ENCODE measurements around the gene CRBN. TPM values are rescaled to one million over a fixed set of nuclear protein-coding genes. Genes with fewer than 3 reads are reported as not detected.

CRBN gene
- total RNA-seq, 2 experiments from 2014 or later = 144 to 148 TPM

GRCh38 chr3:3151513-3151912, 28.0 kb downstream of the CRBN start:
- Mint-ChIP-seq H3K9me3 (no peaks in the 10 kb centered on the region), H3K36me3 (ENCODE audit: low read depth) (peaks cover 95% of the 10 kb centered on the region), H3K27me3 (no peaks in the 10 kb centered on the region), H3K4me3 (no peak overlapping the region), H3K27ac (peak overlapping the region; percentile 68), H3K4me1 (ENCODE audit: low read depth) (peaks cover 56% of the 10 kb centered on the region)
- no peak for TF ChIP-seq CTCF (IDR thresholded peaks at IDR 0.05)
- no peak for DNase-seq
- no peak for ATAC-seq (ENCODE audit: poor library complexity)
- intact Hi-C loops (cut with DNase I, micrococcal nuclease) = no loop called here
- peaks cover 97% of the 10 kb centered on the region for H3K36me3 ChIP-seq (ENCODE audit: insufficient read depth, low read length)
- H3K27ac ChIP-seq (ENCODE audit: low read depth in 1 of 2, low read length in 2 of 2) = peak overlapping the region in 1 of 2 donors; percentile 16
- POLR2A ChIA-PET = interaction anchor here (1.0 to 1.4 kb wide), 2 partner anchors 11 to 27 kb away, joined by 3 to 4 read pairs; no protein-coding TSS in a partner anchor
- H3K4me1 ChIP-seq (ENCODE audit: insufficient read depth, low read length) = no peaks in the 10 kb centered on the region
- CTCF ChIA-PET = interaction anchor here (0.6 to 0.7 kb wide), 2 partner anchors 16 to 19 kb away, joined by 3 read pairs; no protein-coding TSS in a partner anchor
- H3K9me3 ChIP-seq (ENCODE audit: control insufficient read depth in 1 of 2, insufficient read depth in 1 of 2, low read length in 2 of 2) = no peaks in the 10 kb centered on the region
- H3K4me3 ChIP-seq (ENCODE audit: low read length) = no peak overlapping the region
- H3K27me3 ChIP-seq (ENCODE audit: control insufficient read depth in 1 of 2, insufficient read depth in 2 of 2, low read length in 2 of 2) = no peaks in the 10 kb centered on the region

GRCh38 chr3:3149560-3149959, 29.9 kb downstream of the CRBN start:
- no peaks in the 10 kb centered on the region for H3K9me3 Mint-ChIP-seq
- H3K9me3 ChIP-seq (ENCODE audit: control insufficient read depth in 1 of 2, insufficient read depth in 1 of 2, low read length in 2 of 2) = no peaks in the 10 kb centered on the region
- peaks cover 97% of the 10 kb centered on the region for H3K36me3 ChIP-seq (ENCODE audit: insufficient read depth, low read length)
- H3K27ac Mint-ChIP-seq = peak overlapping the region; percentile 85
- no peak for DNase-seq
- ChIA-PET POLR2A (interaction anchor here (0.6 kb wide), 1 partner anchor 16 kb away, joined by 4 read pairs; no protein-coding TSS in a partner anchor), CTCF (no interaction called here)
- peaks cover 95% of the 10 kb centered on the region for H3K36me3 Mint-ChIP-seq (ENCODE audit: low read depth)
- H3K27ac ChIP-seq (ENCODE audit: low read depth in 1 of 2, low read length in 2 of 2) = peak overlapping the region in 1 of 2 donors; percentile 34
- peaks cover 41% of the 10 kb centered on the region for H3K4me1 Mint-ChIP-seq (ENCODE audit: low read depth)
- H3K27me3 ChIP-seq (ENCODE audit: control insufficient read depth in 1 of 2, insufficient read depth in 2 of 2, low read length in 2 of 2) = no peaks in the 10 kb centered on the region
- H3K4me3 Mint-ChIP-seq = no peak overlapping the region
- no peaks in the 10 kb centered on the region for H3K27me3 Mint-ChIP-seq
- no peak for TF ChIP-seq CTCF (IDR thresholded peaks at IDR 0.05)
- H3K4me1 ChIP-seq (ENCODE audit: insufficient read depth, low read length) = no peaks in the 10 kb centered on the region
- intact Hi-C loops (cut with DNase I, micrococcal nuclease) = no loop called here
- H3K4me3 ChIP-seq (ENCODE audit: low read length) = no peak overlapping the region
- ATAC-seq (ENCODE audit: poor library complexity) = no peak

GRCh38 chr3:3145831-3146230, 33.7 kb downstream of the CRBN start:
- H3K4me1 Mint-ChIP-seq (ENCODE audit: low read depth) = peaks cover 27% of the 10 kb centered on the region
- no peaks in the 10 kb centered on the region for H3K9me3 Mint-ChIP-seq
- no peak for ATAC-seq (ENCODE audit: poor library complexity)
- H3K27ac Mint-ChIP-seq = peak overlapping the region; percentile 13
- intact Hi-C loops (cut with DNase I, micrococcal nuclease) = no loop called here
- peaks cover 94% of the 10 kb centered on the region for H3K36me3 ChIP-seq (ENCODE audit: insufficient read depth, low read length)
- ChIA-PET POLR2A (no interaction called here), CTCF (no interaction called here)
- no peak overlapping the region for H3K4me3 ChIP-seq (ENCODE audit: low read length)
- H3K27me3 ChIP-seq (ENCODE audit: control insufficient read depth in 1 of 2, insufficient read depth in 2 of 2, low read length in 2 of 2) = no peaks in the 10 kb centered on the region
- H3K4me3 Mint-ChIP-seq = no peak overlapping the region
- no peaks in the 10 kb centered on the region for H3K27me3 Mint-ChIP-seq
- TF ChIP-seq CTCF (IDR thresholded peaks at IDR 0.05) = no peak
- no peaks in the 10 kb centered on the region for H3K4me1 ChIP-seq (ENCODE audit: insufficient read depth, low read length)
- no peak overlapping the region for H3K27ac ChIP-seq (ENCODE audit: low read depth in 1 of 2, low read length in 2 of 2)
- H3K36me3 Mint-ChIP-seq (ENCODE audit: low read depth) = peaks cover 95% of the 10 kb centered on the region
- no peaks in the 10 kb centered on the region for H3K9me3 ChIP-seq (ENCODE audit: control insufficient read depth in 1 of 2, insufficient read depth in 1 of 2, low read length in 2 of 2)
- DNase-seq = no peak
